Type B pancreatic cell (in vitro differentiated cells): ENCODE measurements around the gene RIT2. TPM values are rescaled to one million over a fixed set of nuclear protein-coding genes. Genes with fewer than 3 reads are reported as not detected.

Source experiments
- DNase-seq: peaks from one replicate; pipeline ENCODE4 v3.0.0; 2021; ENCODE audit warnings: mixed read lengths; ENCODE audit not compliant: unreplicated experiment; ENCODE audit errors: extremely low spot score
- H3K27ac Mint-ChIP-seq: 2 replicates; pipeline ENCODE4 v1.8.0; 2021; ENCODE audit warnings: mild to moderate bottlenecking, mixed read lengths
- H3K27me3 Mint-ChIP-seq: 2 replicates; pipeline ENCODE4 v1.8.0; 2021; ENCODE audit warnings: mixed read lengths
- H3K36me3 Mint-ChIP-seq: 2 replicates; pipeline ENCODE4 v1.8.0; 2021; ENCODE audit warnings: mixed read lengths
- H3K4me1 Mint-ChIP-seq: one replicate; pipeline ENCODE4 v1.8.0; 2021; ENCODE audit warnings: mixed read lengths; ENCODE audit not compliant: unreplicated experiment
- H3K4me3 Mint-ChIP-seq: 2 replicates; pipeline ENCODE4 v1.8.0; 2021; ENCODE audit warnings: mild to moderate bottlenecking, mixed read lengths
- H3K9me3 Mint-ChIP-seq: 2 replicates; pipeline ENCODE4 v1.8.0; 2021; ENCODE audit warnings: mixed read lengths
- long read RNA-seq: library from polyadenylated mRNA; unstranded; transcript quantifications from one replicate; pipeline ENCODE4 v2.0.0, GENCODE V29; 2020
- total RNA-seq: library from RNA; stranded (reverse); gene quantifications from 2 replicates; pipeline ENCODE4 v1.2.1, GENCODE V29; 2021; ENCODE audit warnings: low replicate concordance
- TF ChIP-seq, protein P1 (sequence below): fragments of 200-600 bp; sonication (generic); conservative IDR thresholded peaks from 2 replicates; pipeline ENCODE4 v1.5.0; 2021; ENCODE audit warnings: antibody characterized with exemption, mild to moderate bottlenecking

The RIT2 gene
- not detected in 2 replicates for total RNA-seq
- long read RNA-seq: 0 reads

DNA sequence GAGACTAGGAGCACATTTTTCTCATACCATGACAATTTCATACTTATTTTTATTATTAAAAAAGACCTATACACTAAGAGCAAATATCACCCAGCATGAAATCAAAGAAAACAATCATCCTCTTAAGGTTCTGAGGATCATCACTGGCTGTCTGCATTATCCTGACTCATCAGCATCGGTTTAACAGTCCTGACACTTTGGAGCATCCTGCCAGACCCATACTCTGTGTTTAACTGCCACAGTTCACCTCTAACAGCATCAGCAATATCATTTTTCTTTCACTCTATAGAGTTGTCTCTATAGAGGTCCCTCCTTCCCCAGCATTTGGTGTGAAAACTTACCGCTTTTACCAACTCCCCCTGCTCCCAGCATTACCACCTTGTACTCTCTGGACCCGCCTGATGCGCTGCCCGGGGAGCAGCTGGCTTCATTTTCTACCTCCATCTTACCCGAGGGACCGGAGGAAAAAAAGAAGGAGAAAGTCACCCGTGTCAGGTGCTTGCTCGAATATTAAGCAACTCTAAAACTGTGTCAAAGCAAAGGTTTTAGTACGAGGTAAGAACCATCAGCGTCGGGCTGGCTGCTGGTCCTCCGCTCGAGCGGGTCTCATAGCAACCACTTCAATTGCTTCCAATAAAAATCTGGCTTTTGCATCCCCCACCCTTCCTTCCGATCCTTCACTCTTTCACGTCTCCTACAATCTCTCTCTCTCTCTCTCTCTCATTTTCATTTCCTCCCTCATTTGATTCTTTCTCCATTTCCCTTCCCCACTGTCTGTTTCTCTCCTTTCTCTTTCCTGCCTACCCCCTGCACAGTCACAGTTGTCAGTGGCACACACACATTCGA is at the start of gene RIT2:
Gene RIT2, minus strand, starts transcription at position 610 of the 846 bp plus-strand sequence.
- Mint-ChIP-seq H3K27me3 (no peaks in the 10 kb centered on the region), H3K27ac (no peak within 1 kb of the TSS), H3K36me3 (no peaks in the 10 kb centered on the region), H3K9me3 (no peaks in the 10 kb centered on the region), H3K4me1 (no peaks in the 10 kb centered on the region), H3K4me3 (no peak within 1 kb of the TSS)
- TF ChIP-seq, protein P1, sequence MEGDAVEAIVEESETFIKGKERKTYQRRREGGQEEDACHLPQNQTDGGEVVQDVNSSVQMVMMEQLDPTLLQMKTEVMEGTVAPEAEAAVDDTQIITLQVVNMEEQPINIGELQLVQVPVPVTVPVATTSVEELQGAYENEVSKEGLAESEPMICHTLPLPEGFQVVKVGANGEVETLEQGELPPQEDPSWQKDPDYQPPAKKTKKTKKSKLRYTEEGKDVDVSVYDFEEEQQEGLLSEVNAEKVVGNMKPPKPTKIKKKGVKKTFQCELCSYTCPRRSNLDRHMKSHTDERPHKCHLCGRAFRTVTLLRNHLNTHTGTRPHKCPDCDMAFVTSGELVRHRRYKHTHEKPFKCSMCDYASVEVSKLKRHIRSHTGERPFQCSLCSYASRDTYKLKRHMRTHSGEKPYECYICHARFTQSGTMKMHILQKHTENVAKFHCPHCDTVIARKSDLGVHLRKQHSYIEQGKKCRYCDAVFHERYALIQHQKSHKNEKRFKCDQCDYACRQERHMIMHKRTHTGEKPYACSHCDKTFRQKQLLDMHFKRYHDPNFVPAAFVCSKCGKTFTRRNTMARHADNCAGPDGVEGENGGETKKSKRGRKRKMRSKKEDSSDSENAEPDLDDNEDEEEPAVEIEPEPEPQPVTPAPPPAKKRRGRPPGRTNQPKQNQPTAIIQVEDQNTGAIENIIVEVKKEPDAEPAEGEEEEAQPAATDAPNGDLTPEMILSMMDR: no peak
- no peak for DNase-seq

DNA sequence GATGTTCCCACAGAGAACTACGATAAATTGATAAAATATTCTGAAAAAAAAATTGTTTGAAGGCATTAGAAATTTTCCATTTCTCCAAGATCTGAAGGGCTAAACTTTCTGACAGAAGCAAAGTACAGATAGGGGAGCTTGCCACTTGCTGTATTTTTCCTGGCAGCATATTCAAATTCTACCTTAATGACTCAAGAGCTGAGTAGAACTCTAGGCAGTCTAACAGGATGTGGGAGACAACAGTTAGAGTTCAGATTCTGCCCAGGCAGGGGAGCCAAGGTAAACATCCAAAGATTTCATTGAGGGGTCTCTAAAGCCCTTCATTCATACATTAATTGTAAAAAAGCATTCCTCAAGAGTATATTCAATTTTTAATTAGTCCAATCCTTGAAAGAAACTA is 46.0 kb upstream of the RIT2 start:
- no peak overlapping the region for H3K4me3 Mint-ChIP-seq
- no peaks in the 10 kb centered on the region for H3K27me3 Mint-ChIP-seq
- no peaks in the 10 kb centered on the region for H3K4me1 Mint-ChIP-seq
- no peak for DNase-seq
- TF ChIP-seq, protein P1: no peak
- peaks cover 4% of the 10 kb centered on the region for H3K9me3 Mint-ChIP-seq
- no peaks in the 10 kb centered on the region for H3K36me3 Mint-ChIP-seq
- H3K27ac Mint-ChIP-seq: no peak overlapping the region

DNA sequence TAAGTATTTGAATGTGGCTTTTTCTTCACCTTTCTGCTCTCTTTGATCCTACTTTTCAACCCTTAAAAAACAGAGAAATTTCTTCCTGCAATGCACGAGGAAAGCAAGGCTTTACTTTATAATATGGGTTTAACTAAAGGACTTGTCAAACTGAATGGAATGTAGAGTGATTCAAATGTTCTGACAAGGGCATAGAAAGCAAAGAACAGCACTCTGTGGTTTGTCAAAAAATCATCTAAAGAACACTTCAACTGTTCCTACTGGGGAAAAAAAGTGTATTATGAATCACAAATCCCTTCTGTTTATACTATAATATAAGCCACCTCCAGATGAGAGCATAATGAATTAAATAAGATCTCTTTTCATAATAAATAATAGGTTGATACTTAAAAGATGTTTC is 45.0 kb upstream of the RIT2 start:
- Mint-ChIP-seq H3K27me3 (no peaks in the 10 kb centered on the region), H3K36me3 (no peaks in the 10 kb centered on the region), H3K9me3 (peaks cover 4% of the 10 kb centered on the region), H3K27ac (no peak overlapping the region), H3K4me1 (no peaks in the 10 kb centered on the region), H3K4me3 (no peak overlapping the region)
- no peak for DNase-seq
- TF ChIP-seq, protein P1: no peak

DNA sequence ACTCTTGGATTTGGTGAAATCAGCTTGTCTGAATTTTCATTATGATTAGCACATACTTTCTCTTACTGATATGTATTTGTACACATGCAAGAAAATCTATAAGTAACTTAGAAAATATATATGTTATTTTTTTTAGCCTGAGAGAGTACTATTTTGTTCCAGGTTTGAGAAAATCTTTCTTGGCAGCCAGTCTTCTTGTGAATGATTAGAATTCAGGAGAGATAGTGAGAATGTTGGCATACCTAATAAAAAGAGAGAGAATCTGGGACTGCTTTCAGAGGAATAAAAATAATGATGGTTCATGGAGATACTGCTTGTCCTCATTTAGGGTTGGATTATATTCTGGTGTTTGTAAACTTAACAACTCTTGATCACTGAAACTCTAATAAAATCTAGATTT is 44.4 kb upstream of the RIT2 start:
- no peaks in the 10 kb centered on the region for H3K4me1 Mint-ChIP-seq
- H3K4me3 Mint-ChIP-seq: no peak overlapping the region
- H3K27ac Mint-ChIP-seq: no peak overlapping the region
- H3K36me3 Mint-ChIP-seq: no peaks in the 10 kb centered on the region
- H3K27me3 Mint-ChIP-seq: no peaks in the 10 kb centered on the region
- TF ChIP-seq, protein P1: no peak
- H3K9me3 Mint-ChIP-seq: peaks cover 4% of the 10 kb centered on the region
- no peak for DNase-seq

DNA sequence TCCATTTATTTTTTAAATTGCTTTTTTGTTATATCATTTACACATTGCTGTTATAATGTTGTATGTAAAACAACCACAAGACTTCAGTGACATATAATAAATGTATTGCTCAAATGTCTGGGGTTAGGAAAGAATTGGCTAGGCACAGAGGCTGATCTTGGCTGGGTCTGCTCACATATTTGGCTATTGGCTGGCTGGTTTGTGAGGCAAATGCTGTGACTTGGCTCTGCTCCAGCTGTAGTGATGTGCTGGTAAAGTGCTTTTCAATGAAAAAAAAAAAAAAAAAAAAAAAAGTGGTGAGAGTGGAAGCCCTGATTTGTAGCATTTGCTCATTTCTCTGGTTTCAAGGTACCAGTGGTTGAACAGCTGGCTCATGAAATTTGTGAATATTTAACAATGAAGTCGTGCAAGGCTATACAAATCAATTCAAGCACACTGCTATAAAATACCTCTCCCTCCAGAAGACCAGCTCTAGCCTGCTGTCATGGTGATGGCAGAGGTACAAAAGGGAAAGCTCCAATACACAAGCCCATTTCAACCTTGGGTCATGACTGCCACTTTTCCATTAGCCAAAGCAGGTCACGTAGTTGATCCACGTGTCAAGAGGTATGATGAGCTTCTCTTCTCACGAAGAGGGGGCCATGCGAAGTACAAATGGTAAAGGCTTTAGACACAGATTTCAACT is 43.7 kb upstream of the RIT2 start:
- Mint-ChIP-seq H3K27me3 (no peaks in the 10 kb centered on the region), H3K4me1 (no peaks in the 10 kb centered on the region), H3K27ac (no peak overlapping the region), H3K4me3 (no peak overlapping the region), H3K36me3 (no peaks in the 10 kb centered on the region), H3K9me3 (peaks cover 4% of the 10 kb centered on the region)
- TF ChIP-seq, protein P1: no peak
- no peak for DNase-seq
